ENCODE data around the gene TMCO1.

DNA sequence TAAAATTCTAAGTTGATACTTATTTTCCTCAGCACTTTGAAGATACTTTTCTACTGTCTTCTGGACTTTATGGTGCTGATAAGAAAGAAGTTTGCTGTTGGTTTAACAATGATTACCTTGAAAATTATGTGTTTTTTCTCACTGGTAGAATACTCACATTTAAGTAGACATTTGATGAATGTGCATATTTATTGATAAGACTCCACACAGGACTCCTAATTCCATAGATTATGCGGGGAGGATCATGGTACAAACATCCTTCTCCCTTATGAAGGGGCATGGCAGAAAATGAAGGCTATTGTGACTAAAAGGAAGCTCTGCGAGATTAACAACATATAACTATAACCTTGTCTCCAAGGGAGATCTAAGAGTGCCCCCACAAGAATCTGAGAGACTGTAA, 41.8 kb downstream of the TMCO1 start:
- TF ChIP-seq, protein P1, sequence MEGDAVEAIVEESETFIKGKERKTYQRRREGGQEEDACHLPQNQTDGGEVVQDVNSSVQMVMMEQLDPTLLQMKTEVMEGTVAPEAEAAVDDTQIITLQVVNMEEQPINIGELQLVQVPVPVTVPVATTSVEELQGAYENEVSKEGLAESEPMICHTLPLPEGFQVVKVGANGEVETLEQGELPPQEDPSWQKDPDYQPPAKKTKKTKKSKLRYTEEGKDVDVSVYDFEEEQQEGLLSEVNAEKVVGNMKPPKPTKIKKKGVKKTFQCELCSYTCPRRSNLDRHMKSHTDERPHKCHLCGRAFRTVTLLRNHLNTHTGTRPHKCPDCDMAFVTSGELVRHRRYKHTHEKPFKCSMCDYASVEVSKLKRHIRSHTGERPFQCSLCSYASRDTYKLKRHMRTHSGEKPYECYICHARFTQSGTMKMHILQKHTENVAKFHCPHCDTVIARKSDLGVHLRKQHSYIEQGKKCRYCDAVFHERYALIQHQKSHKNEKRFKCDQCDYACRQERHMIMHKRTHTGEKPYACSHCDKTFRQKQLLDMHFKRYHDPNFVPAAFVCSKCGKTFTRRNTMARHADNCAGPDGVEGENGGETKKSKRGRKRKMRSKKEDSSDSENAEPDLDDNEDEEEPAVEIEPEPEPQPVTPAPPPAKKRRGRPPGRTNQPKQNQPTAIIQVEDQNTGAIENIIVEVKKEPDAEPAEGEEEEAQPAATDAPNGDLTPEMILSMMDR (IDR thresholded peaks at IDR 0.05): no peak
- TF ChIP-seq POLR2A (IDR thresholded peaks at IDR 0.05): no peak

Data from upper lobe of left lung (tissue), 4 donors.